MM.1S (cell line): ENCODE data around the gene BATF3.

Experiments used
- DNase-seq: peaks from one replicate; pipeline ENCODE4 v3.0.0-alpha.2; 2015
- H2AFZ ChIP-seq: fragments of 300-600 bp; sonication (generic); 2 replicates; pipeline ENCODE4 v1.6.0; 2016; ENCODE audit warnings: antibody characterized with exemption, low read length
- H3F3A ChIP-seq: fragments of 300-600 bp; sonication (generic); 2 replicates; pipeline ENCODE4 v1.6.1; 2016; ENCODE audit warnings: mild to moderate bottlenecking, antibody characterized with exemption, low read length, moderate library complexity, mixed read lengths; ENCODE audit not compliant: insufficient read depth
- H3K27ac ChIP-seq: fragments of 300-600 bp; sonication (generic); 2 replicates; pipeline ENCODE4 v1.5.1; 2016; ENCODE audit warnings: mild to moderate bottlenecking, low read length
- H3K27me3 ChIP-seq: fragments of 300-600 bp; sonication (generic); replicated peaks from 2 replicates; pipeline ENCODE4 v1.6.0; 2016; ENCODE audit warnings: low read length; ENCODE audit not compliant: insufficient read depth
- H3K36me3 ChIP-seq: fragments of 300-600 bp; sonication (generic); replicated peaks from 2 replicates; pipeline ENCODE4 v1.6.1; 2016; ENCODE audit warnings: mild to moderate bottlenecking, low read length, mixed read lengths; ENCODE audit not compliant: insufficient read depth
- H3K4me1 ChIP-seq: fragments of 300-600 bp; sonication (generic); 2 replicates; pipeline ENCODE4 v1.6.1; 2016; ENCODE audit warnings: low read length, mixed read lengths
- H3K4me2 ChIP-seq: fragments of 300-600 bp; sonication (generic); 2 replicates; pipeline ENCODE4 v1.6.0; 2016; ENCODE audit warnings: low read depth, low read length
- H3K4me3 ChIP-seq: fragments of 300-600 bp; sonication (generic); 2 replicates; pipeline ENCODE4 v1.5.1; 2016; ENCODE audit warnings: low read length, mixed read lengths
- H3K79me2 ChIP-seq: fragments of 300-600 bp; sonication (generic); 2 replicates; pipeline ENCODE4 v1.6.1; 2016; ENCODE audit warnings: mixed run types, low read length, mixed read lengths
- H3K9ac ChIP-seq: fragments of 300-600 bp; sonication (generic); 2 replicates; pipeline ENCODE4 v1.6.1; 2016; ENCODE audit warnings: low read length, mixed read lengths
- H3K9me2 ChIP-seq: fragments of 300-600 bp; sonication (generic); replicated peaks from 2 replicates; pipeline ENCODE4 v1.6.1; 2016; ENCODE audit warnings: mild to moderate bottlenecking, low read length, mixed read lengths; ENCODE audit not compliant: insufficient read depth
- H3K9me3 ChIP-seq: fragments of 300-600 bp; sonication (generic); replicated peaks from 2 replicates; pipeline ENCODE4 v1.6.1; 2016; ENCODE audit warnings: mild to moderate bottlenecking, low read length, mixed read lengths; ENCODE audit not compliant: insufficient read depth
- H4K20me1 ChIP-seq: fragments of 300-600 bp; sonication (generic); 2 replicates; pipeline ENCODE4 v1.6.1; 2016; ENCODE audit warnings: mild to moderate bottlenecking, low read length, moderate library complexity, mixed read lengths; ENCODE audit not compliant: insufficient read depth
- EZH2 ChIP-seq: fragments of 300-600 bp; sonication (generic); optimal IDR thresholded peaks from 2 replicates; pipeline ENCODE3; 2017; ENCODE audit warnings: low read depth, mild to moderate bottlenecking, antibody characterized with exemption, low read length, mixed read lengths
- EZH2phosphoT487 ChIP-seq: fragments of 300-600 bp; sonication (generic); IDR thresholded peaks from 2 replicates; pipeline ENCODE4 v1.6.1; 2018; ENCODE audit warnings: antibody characterized with exemption, low read length
- TF ChIP-seq, protein P1 (sequence below): fragments of 300-600 bp; sonication (generic); IDR thresholded peaks from 2 replicates; pipeline ENCODE4 v1.5.1; 2016; ENCODE audit warnings: antibody characterized with exemption, low read length, mixed read lengths

Gene BATF3

DNA sequence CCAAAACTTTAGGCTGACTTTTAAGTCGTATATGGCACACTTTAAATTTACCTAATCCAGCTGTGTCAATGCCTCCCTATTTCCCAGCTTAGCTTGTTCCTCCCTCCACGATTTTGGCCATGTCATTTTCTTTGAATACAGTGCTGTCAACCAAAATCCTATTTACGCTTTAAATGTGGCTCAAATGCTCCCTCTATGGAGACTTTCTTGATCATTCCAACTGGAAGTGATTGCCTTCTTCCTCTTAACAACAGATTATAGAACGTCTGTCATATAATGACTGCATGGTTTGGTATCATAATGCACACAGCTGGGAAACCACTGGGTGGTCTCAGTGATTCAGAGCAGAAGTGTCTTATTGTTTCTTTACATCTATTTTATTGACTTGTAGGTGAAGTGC is 18.9 kb upstream of the BATF3 start:
- H3K4me2 ChIP-seq = no peak overlapping the region
- H3K36me3 ChIP-seq = no peaks in the 10 kb centered on the region
- no peak overlapping the region for H2AFZ ChIP-seq
- no peak for DNase-seq
- no peaks in the 10 kb centered on the region for H3K9me2 ChIP-seq
- H3K27ac ChIP-seq = no peak overlapping the region
- H3K4me1 ChIP-seq = no peaks in the 10 kb centered on the region
- H3K9ac ChIP-seq = no peak overlapping the region
- TF ChIP-seq EZH2phosphoT487 (no peak), EZH2 (no peak)
- TF ChIP-seq, protein P1, sequence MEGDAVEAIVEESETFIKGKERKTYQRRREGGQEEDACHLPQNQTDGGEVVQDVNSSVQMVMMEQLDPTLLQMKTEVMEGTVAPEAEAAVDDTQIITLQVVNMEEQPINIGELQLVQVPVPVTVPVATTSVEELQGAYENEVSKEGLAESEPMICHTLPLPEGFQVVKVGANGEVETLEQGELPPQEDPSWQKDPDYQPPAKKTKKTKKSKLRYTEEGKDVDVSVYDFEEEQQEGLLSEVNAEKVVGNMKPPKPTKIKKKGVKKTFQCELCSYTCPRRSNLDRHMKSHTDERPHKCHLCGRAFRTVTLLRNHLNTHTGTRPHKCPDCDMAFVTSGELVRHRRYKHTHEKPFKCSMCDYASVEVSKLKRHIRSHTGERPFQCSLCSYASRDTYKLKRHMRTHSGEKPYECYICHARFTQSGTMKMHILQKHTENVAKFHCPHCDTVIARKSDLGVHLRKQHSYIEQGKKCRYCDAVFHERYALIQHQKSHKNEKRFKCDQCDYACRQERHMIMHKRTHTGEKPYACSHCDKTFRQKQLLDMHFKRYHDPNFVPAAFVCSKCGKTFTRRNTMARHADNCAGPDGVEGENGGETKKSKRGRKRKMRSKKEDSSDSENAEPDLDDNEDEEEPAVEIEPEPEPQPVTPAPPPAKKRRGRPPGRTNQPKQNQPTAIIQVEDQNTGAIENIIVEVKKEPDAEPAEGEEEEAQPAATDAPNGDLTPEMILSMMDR = no peak
- H4K20me1 ChIP-seq = no peaks in the 10 kb centered on the region
- no peaks in the 10 kb centered on the region for H3K9me3 ChIP-seq
- no peaks in the 10 kb centered on the region for H3K27me3 ChIP-seq
- H3K4me3 ChIP-seq = no peak overlapping the region
- H3K79me2 ChIP-seq = no peaks in the 10 kb centered on the region
- H3F3A ChIP-seq = no peaks in the 10 kb centered on the region

DNA sequence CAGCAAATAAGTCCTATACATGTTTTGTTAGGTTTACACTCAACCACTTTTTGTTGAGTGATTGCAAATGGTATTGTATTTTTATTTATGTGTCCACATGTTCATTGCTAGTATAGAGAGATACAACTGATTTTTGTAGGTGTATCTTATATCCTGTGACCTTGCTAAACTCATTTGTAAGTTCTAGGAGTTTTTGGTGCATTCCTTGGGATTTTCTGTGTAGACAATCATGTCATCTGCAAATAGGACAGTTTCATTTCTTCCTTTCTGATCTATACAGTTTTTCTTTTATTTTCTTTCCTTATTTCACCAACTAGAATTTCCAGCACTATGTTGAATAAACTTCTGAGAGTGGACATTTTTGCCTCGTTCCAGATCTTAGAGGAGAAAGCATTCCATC is 16.5 kb upstream of the BATF3 start:
- no peaks in the 10 kb centered on the region for H3K4me1 ChIP-seq
- H3F3A ChIP-seq = no peaks in the 10 kb centered on the region
- no peaks in the 10 kb centered on the region for H3K79me2 ChIP-seq
- H4K20me1 ChIP-seq = no peaks in the 10 kb centered on the region
- H3K36me3 ChIP-seq = no peaks in the 10 kb centered on the region
- H3K9me2 ChIP-seq = no peaks in the 10 kb centered on the region
- no peaks in the 10 kb centered on the region for H3K27me3 ChIP-seq
- no peak overlapping the region for H3K4me3 ChIP-seq
- no peak overlapping the region for H2AFZ ChIP-seq
- no peak overlapping the region for H3K4me2 ChIP-seq
- TF ChIP-seq EZH2phosphoT487 = no peak
- TF ChIP-seq, protein P1 = no peak
- no peak for TF ChIP-seq EZH2
- no peak for DNase-seq
- no peak overlapping the region for H3K9ac ChIP-seq
- H3K9me3 ChIP-seq = no peaks in the 10 kb centered on the region
- no peak overlapping the region for H3K27ac ChIP-seq

DNA sequence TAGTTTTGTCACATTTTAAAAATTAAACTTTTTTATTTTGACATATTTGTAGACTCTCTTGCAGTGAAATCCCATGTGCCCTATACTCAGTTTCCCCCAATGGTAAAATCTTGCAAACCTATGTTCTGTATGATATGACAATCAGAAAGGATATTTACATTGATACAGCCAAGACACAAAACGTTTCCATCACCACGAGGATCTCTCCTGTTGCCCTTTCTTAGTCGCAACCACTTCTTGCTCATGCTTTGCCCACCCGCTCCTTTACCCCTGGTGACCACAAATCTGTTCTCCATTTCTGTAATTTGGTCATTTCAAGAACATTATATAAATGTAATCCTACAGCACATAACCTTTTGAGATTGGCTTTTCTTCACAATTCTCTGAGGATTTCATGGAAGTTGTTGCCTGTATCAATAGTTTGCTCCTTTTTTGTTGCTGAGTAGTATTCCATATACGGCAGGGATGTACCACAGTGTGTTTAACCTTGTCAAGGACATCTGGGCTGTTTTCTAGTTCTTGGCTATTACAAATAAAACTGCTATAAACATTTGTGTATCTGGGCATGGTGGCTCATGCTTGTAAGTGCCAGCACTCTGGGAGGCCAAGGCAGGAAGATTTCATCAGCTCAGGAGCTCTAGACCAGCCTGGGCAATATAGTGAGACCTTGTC is 14.0 kb upstream of the BATF3 start:
- Histone ChIP-seq H3K36me3 (no peaks in the 10 kb centered on the region), H3K4me2 (no peak overlapping the region), H3F3A (no peaks in the 10 kb centered on the region), H3K9me2 (no peaks in the 10 kb centered on the region), H3K4me1 (no peaks in the 10 kb centered on the region), H3K9me3 (no peaks in the 10 kb centered on the region), H3K4me3 (no peak overlapping the region), H3K9ac (no peak overlapping the region), H3K79me2 (no peaks in the 10 kb centered on the region), H3K27me3 (no peaks in the 10 kb centered on the region), H4K20me1 (no peaks in the 10 kb centered on the region), H2AFZ (no peak overlapping the region), H3K27ac (no peak overlapping the region)
- no peak for DNase-seq
- TF ChIP-seq EZH2phosphoT487 (no peak), EZH2 (no peak)
- TF ChIP-seq, protein P1 = no peak
